Vagina (tissue), 2 donors: ENCODE measurements around the gene SSH3.

Source experiments
- CTCF ChIP-seq, 3 experiments: fragments of 450-650 bp in 2 of 3; fragments of 200-600 bp in 1 of 3; sonication (generic) in 1 of 3; IDR thresholded peaks; one replicate each; pipeline ENCODE4 v1.5.1; 2017 to 2019; ENCODE audit warnings: antibody characterized with exemption in 3 of 3, mild to moderate bottlenecking in 2 of 3, moderate library complexity in 2 of 3
- POLR2A ChIP-seq, 2 donors: fragments of 450-650 bp; IDR thresholded peaks; one replicate each; pipeline ENCODE4 v1.6.1; 2017; ENCODE audit warnings: antibody characterized with exemption in 2 of 2, mild to moderate bottlenecking in 2 of 2, moderate library complexity in 2 of 2
- POLR2AphosphoS5 ChIP-seq, 2 donors: sonication (generic); formaldehyde crosslinking; IDR thresholded peaks; one replicate each; pipeline ENCODE4 v1.9.0; 2017; ENCODE audit warnings: antibody characterized with exemption in 2 of 2, mild to moderate bottlenecking in 2 of 2, low read depth in 1 of 2; ENCODE audit not compliant: insufficient read depth in 1 of 2

GRCh38 chr11:67301313-67301921 lies 1.9 kb upstream of the SSH3 start:
- no peak for TF ChIP-seq POLR2A (IDR thresholded peaks at IDR 0.05)
- no peak for TF ChIP-seq CTCF (IDR thresholded peaks at IDR 0.05)
- TF ChIP-seq POLR2AphosphoS5 (IDR thresholded peaks at IDR 0.05; ENCODE audit: insufficient read depth in 1 of 2, low read depth in 1 of 2): no peak
